Endothelial cell (in vitro differentiated cells): ENCODE results near the gene NRG2. TPM values are rescaled to one million over a fixed set of nuclear protein-coding genes. Genes with fewer than 3 reads are reported as not detected.

Experiments used
- DNase-seq: peaks from one replicate; pipeline ENCODE4 v3.0.0; 2021; ENCODE audit warnings: low spot score
- H3K27ac Mint-ChIP-seq: one replicate; pipeline ENCODE4 v1.8.0; 2021; ENCODE audit warnings: mixed read lengths, inconsistent platforms; ENCODE audit not compliant: unreplicated experiment
- H3K27me3 Mint-ChIP-seq: one replicate; pipeline ENCODE4 v1.8.0; 2021; ENCODE audit warnings: mild to moderate bottlenecking, moderate library complexity, mixed read lengths, inconsistent platforms; ENCODE audit not compliant: unreplicated experiment
- H3K36me3 Mint-ChIP-seq: one replicate; pipeline ENCODE4 v1.8.0; 2021; ENCODE audit warnings: mild to moderate bottlenecking, low read depth, mixed read lengths, inconsistent platforms; ENCODE audit not compliant: unreplicated experiment
- H3K4me1 Mint-ChIP-seq: one replicate; pipeline ENCODE4 v1.8.0; 2021; ENCODE audit warnings: mild to moderate bottlenecking, mixed read lengths, inconsistent platforms; ENCODE audit not compliant: unreplicated experiment
- H3K4me3 Mint-ChIP-seq: one replicate; pipeline ENCODE4 v1.8.0; 2021; ENCODE audit warnings: mild to moderate bottlenecking, mixed read lengths, inconsistent platforms; ENCODE audit not compliant: unreplicated experiment
- H3K9me3 Mint-ChIP-seq: one replicate; pipeline ENCODE4 v1.8.0; 2021; ENCODE audit warnings: mixed read lengths, inconsistent platforms; ENCODE audit not compliant: unreplicated experiment
- CTCF ChIP-seq: fragments of 200-600 bp; sonication (generic); IDR thresholded peaks from one replicate; pipeline ENCODE4 v1.5.0; 2021; ENCODE audit warnings: antibody characterized with exemption; ENCODE audit not compliant: unreplicated experiment
- total RNA-seq: library from RNA; stranded (reverse); fragmentation: NEBNext Ultra II Directional; extraction: Animal tissue kit (Norgen Biotek cat#: 25700); gene quantifications from one replicate; pipeline ENCODE4 v1.2.1, GENCODE V29; 2021; ENCODE audit not compliant: unreplicated experiment

NRG2 gene
- total RNA-seq, 1 donor from 2014 or later = not detected

- peaks cover 4% of the 10 kb centered on the region for H3K27me3 Mint-ChIP-seq
Observed at GRCh38 chr5:139951296-139951924, 91.7 kb downstream of the NRG2 start.

GRCh38 chr5:139950436-139950835, 92.7 kb downstream of the NRG2 start:
- Mint-ChIP-seq H3K27me3 (peaks cover 4% of the 10 kb centered on the region), H3K9me3 (no peaks in the 10 kb centered on the region), H3K36me3 (no peaks in the 10 kb centered on the region), H3K4me1 (no peaks in the 10 kb centered on the region), H3K4me3 (no peak overlapping the region), H3K27ac (no peak overlapping the region)
- no peak for TF ChIP-seq CTCF
- no peak for DNase-seq

More at GRCh38 chr5:139951296-139951924, 91.7 kb downstream of the NRG2 start:
- DNase-seq = no peak
- no peak overlapping the region for H3K4me3 Mint-ChIP-seq
- no peaks in the 10 kb centered on the region for H3K36me3 Mint-ChIP-seq
- H3K4me1 Mint-ChIP-seq = no peaks in the 10 kb centered on the region
- H3K9me3 Mint-ChIP-seq = no peaks in the 10 kb centered on the region
- no peak overlapping the region for H3K27ac Mint-ChIP-seq
- TF ChIP-seq CTCF = no peak

- no peaks in the 10 kb centered on the region for H3K36me3 Mint-ChIP-seq
- peaks cover 4% of the 10 kb centered on the region for H3K27me3 Mint-ChIP-seq
- H3K4me3 Mint-ChIP-seq = no peak overlapping the region
- no peak for DNase-seq
- no peak for TF ChIP-seq CTCF
- H3K4me1 Mint-ChIP-seq = no peaks in the 10 kb centered on the region
- H3K9me3 Mint-ChIP-seq = no peaks in the 10 kb centered on the region
- no peak overlapping the region for H3K27ac Mint-ChIP-seq
Observed at GRCh38 chr5:139949710-139950109, 93.4 kb downstream of the NRG2 start.

- no peaks in the 10 kb centered on the region for H3K36me3 Mint-ChIP-seq
- TF ChIP-seq CTCF = no peak
- H3K27me3 Mint-ChIP-seq = no peaks in the 10 kb centered on the region
- no peaks in the 10 kb centered on the region for H3K9me3 Mint-ChIP-seq
- no peaks in the 10 kb centered on the region for H3K4me1 Mint-ChIP-seq
- no peak for DNase-seq
- no peak overlapping the region for H3K27ac Mint-ChIP-seq
- no peak overlapping the region for H3K4me3 Mint-ChIP-seq
Observed at GRCh38 chr5:139947727-139948126, 95.4 kb downstream of the NRG2 start.

- Mint-ChIP-seq H3K36me3 (no peaks in the 10 kb centered on the region), H3K27ac (no peak overlapping the region), H3K4me1 (no peaks in the 10 kb centered on the region), H3K9me3 (no peaks in the 10 kb centered on the region), H3K4me3 (no peak overlapping the region), H3K27me3 (no peaks in the 10 kb centered on the region)
- no peak for DNase-seq
- no peak for TF ChIP-seq CTCF
Observed at GRCh38 chr5:139946440-139946839, 96.7 kb downstream of the NRG2 start.
